Measurements from ENCODE around the gene TSPEAR. TPM values are rescaled to one million over a fixed set of nuclear protein-coding genes. Genes with fewer than 3 reads are reported as not detected.

The TSPEAR gene
- total and polyA plus RNA-seq, 2 donors from 2014 or later = 0.09 to 0.22 TPM

GRCh38 chr21:44547656-44548331 lies 163.6 kb downstream of the TSPEAR start:
- no peaks in the 10 kb centered on the region for H3K27me3 ChIP-seq (ENCODE audit: control insufficient read depth, insufficient read depth, low read length)
- FAIRE-seq (no peak), DNase-seq (no peak)
- intact Hi-C loops (cut with DNase I) = no loop called here
- H3K9ac ChIP-seq (ENCODE audit: low read length in 3 of 3) = no peak overlapping the region
- peaks cover 0 to 2% (median 0%) of the 10 kb centered on the region in 3 donors for H3K9me3 ChIP-seq (ENCODE audit: control insufficient read depth in 2 of 3, insufficient read depth in 1 of 3, low read length in 3 of 3)
- no peak overlapping the region for H3K27ac ChIP-seq (ENCODE audit: low read depth in 2 of 2, low read length in 2 of 2)
- H3K4me1 ChIP-seq (ENCODE audit: control insufficient read depth in 2 of 3, insufficient read depth in 2 of 3, low read depth in 1 of 3, low read length in 3 of 3) = no peaks in the 10 kb centered on the region
- TF ChIP-seq CTCF (IDR thresholded peaks at IDR 0.05; ENCODE audit: borderline replicate concordance, extremely low read depth, insufficient read depth) = no peak
- no peaks in the 10 kb centered on the region for H3K36me3 ChIP-seq (ENCODE audit: control insufficient read depth in 2 of 3, insufficient read depth in 3 of 3, low read length in 3 of 3)
- no peak overlapping the region for H3K4me3 ChIP-seq (ENCODE audit: low read length in 3 of 3)

- Histone ChIP-seq H3K36me3 (ENCODE audit: control insufficient read depth in 2 of 3, insufficient read depth in 3 of 3, low read length in 3 of 3) (no peaks in the 10 kb centered on the region), H3K27me3 (ENCODE audit: control insufficient read depth, insufficient read depth, low read length) (no peaks in the 10 kb centered on the region), H3K27ac (ENCODE audit: low read depth in 2 of 2, low read length in 2 of 2) (no peak overlapping the region), H3K9me3 (ENCODE audit: control insufficient read depth in 2 of 3, insufficient read depth in 1 of 3, low read length in 3 of 3) (peaks cover 0 to 9% (median 0%) of the 10 kb centered on the region in 3 donors), H3K4me1 (ENCODE audit: control insufficient read depth in 2 of 3, insufficient read depth in 2 of 3, low read depth in 1 of 3, low read length in 3 of 3) (no peaks in the 10 kb centered on the region), H3K4me3 (ENCODE audit: low read length in 3 of 3) (no peak overlapping the region), H3K9ac (ENCODE audit: low read length in 3 of 3) (no peak overlapping the region)
- DNase-seq (no peak), FAIRE-seq (no peak)
- intact Hi-C loops (cut with DNase I) = no loop called here
- TF ChIP-seq CTCF (IDR thresholded peaks at IDR 0.05; ENCODE audit: borderline replicate concordance, extremely low read depth, insufficient read depth) = no peak
Measured at GRCh38 chr21:44544566-44544965, 166.8 kb downstream of the TSPEAR start.

DNA sequence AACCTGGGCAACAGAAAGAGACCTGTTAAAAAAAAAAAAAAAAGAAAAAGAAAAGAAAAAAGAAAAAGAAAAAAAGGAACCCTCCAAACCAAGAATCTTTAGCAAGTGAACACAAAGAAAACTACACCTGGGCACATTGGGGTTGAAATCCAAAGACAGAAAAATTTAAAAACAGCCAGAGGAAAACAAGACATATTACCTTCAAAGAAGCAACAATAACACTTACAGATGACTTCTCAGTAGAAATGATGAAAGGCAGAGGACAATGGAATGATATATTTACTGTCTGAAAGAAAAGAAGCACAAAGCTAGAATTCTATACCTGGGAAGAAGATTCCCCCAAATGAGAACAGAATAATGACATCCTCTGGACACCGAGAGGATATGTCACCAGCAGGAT lies 168.7 kb downstream of the TSPEAR start:
- TF ChIP-seq CTCF (IDR thresholded peaks at IDR 0.05; ENCODE audit: borderline replicate concordance, extremely low read depth, insufficient read depth) = no peak
- intact Hi-C loops (cut with DNase I) = no loop called here
- no peak for FAIRE-seq

More for the DNA sequence above, 168.7 kb downstream of the TSPEAR start:
- Histone ChIP-seq H3K36me3 (ENCODE audit: control insufficient read depth in 2 of 3, insufficient read depth in 3 of 3, low read length in 3 of 3) (no peaks in the 10 kb centered on the region), H3K4me3 (ENCODE audit: low read length in 3 of 3) (no peak overlapping the region), H3K27ac (ENCODE audit: low read depth in 2 of 2, low read length in 2 of 2) (no peak overlapping the region), H3K9me3 (ENCODE audit: control insufficient read depth in 2 of 3, insufficient read depth in 1 of 3, low read length in 3 of 3) (peaks cover 0 to 9% (median 0%) of the 10 kb centered on the region in 3 donors), H3K27me3 (ENCODE audit: control insufficient read depth, insufficient read depth, low read length) (no peaks in the 10 kb centered on the region), H3K9ac (ENCODE audit: low read length in 3 of 3) (no peak overlapping the region), H3K4me1 (ENCODE audit: control insufficient read depth in 2 of 3, insufficient read depth in 2 of 3, low read depth in 1 of 3, low read length in 3 of 3) (no peaks in the 10 kb centered on the region)
- no peak for DNase-seq

Data from kidney (tissue), 14 donors.